Astrocyte of the spinal cord (primary cell): ENCODE measurements around the gene VAMP2.

Source experiments
- DNase-seq: peaks from one replicate; pipeline ENCODE4 v3.0.0; 2011; ENCODE audit warnings: low read depth, low spot score
- H3K4me3 ChIP-seq: 2 replicates; pipeline ENCODE4 v1.5.1; 2011; ENCODE audit warnings: low read depth, mild to moderate bottlenecking, low read length, moderate library complexity
- CTCF ChIP-seq: IDR thresholded peaks from 2 replicates; pipeline ENCODE4 v1.5.1; 2012; ENCODE audit warnings: low read depth, mild to moderate bottlenecking, low read length, inconsistent platforms
- in situ Hi-C: cut with HindIII; loops from 2 replicates; pipeline ENCODE4 v1.10.0; 2017; ENCODE audit warnings: low sequenced_read_pairs

The VAMP2 gene

GRCh38 chr17:8187517-8188262 is 24.9 kb upstream of the VAMP2 start:
- peak overlapping the region; percentile 80 for H3K4me3 ChIP-seq
- peak; percentile 99 for DNase-seq
- in situ Hi-C loops, result no loop called here
- no peak for TF ChIP-seq CTCF

GRCh38 chr17:8186787-8187516 is 24.2 kb upstream of the VAMP2 start:
- H3K4me3 ChIP-seq, result peak overlapping the region; percentile 59
- in situ Hi-C loops, result no loop called here
- DNase-seq, result peak; percentile 95
- peak; percentile 45 for TF ChIP-seq CTCF

- no peak for DNase-seq
- in situ Hi-C loops, result no loop called here
- TF ChIP-seq CTCF, result no peak
These were observed 23.7 kb upstream of the VAMP2 start for GRCh38 chr17:8186446-8186786.

GRCh38 chr17:8185582-8186445 is 23.1 kb upstream of the VAMP2 start:
- in situ Hi-C loops, result no loop called here
- peak; percentile 62 for DNase-seq

More at GRCh38 chr17:8186446-8186786, 23.7 kb upstream of the VAMP2 start:
- peak overlapping the region; percentile 59 for H3K4me3 ChIP-seq

GRCh38 chr17:8176998-8177731 is 14.4 kb upstream of the VAMP2 start:
- peak overlapping the region; percentile 67 for H3K4me3 ChIP-seq
- DNase-seq, result no peak
- in situ Hi-C loops, result no loop called here

More at GRCh38 chr17:8185582-8186445, 23.1 kb upstream of the VAMP2 start:
- peak overlapping the region; percentile 59 for H3K4me3 ChIP-seq
- no peak for TF ChIP-seq CTCF

More at GRCh38 chr17:8176998-8177731, 14.4 kb upstream of the VAMP2 start:
- no peak for TF ChIP-seq CTCF
